ENCODE measurements around the gene ATOH7. TPM values are rescaled to one million over a fixed set of nuclear protein-coding genes. Genes with fewer than 3 reads are reported as not detected.
A peak's percentile ranks its signal among the peaks of the same experiment; 100 is the strongest.
"Not testable (repeated sequence)": the region's sequence is repeated elsewhere in the genome, so short reads cannot be mapped to it uniquely, and the experiment has no call there.

Gene ATOH7
- total RNA-seq, 1 donor from 2014 or later = not detected

DNA sequence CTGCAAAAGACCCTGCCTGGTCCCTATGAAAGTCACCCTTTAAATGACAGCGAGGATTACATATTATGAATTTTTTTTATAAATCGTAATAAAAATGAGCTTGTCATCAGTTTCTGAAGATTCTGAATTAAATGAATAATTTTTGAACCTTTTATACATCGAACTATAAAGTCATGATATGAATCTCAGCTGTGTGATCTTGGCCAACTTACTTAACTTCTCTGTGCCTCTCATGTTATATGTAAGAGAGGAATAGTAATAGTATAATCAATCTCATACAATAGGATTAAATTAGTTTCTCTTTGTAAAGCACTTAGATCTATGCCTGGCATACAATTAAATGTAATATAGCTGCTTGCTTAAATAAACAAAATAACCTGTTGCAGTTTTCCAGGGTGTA is 5.3 kb upstream of the ATOH7 start:
- DNase-seq (ENCODE audit: low spot score) = no peak

DNA sequence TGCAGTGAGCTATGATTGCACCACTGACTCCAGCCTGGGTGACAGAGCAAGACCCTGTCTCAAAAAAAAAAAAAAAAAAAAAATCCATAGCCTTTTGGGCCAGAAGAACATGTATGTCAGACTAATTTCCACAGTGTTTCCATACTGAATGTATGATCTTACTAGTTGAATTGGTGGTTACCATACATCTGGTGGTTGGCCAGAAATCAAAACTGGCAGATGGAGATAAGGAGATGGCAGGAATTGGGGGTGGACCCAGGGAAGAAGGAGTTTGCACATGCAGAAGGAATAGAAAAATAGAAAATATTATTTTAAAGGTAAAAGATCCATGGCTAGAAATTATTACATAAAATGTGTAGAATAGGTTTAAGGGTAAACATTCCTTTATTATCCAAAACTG is 3.7 kb upstream of the ATOH7 start:
- no peak for DNase-seq (ENCODE audit: low spot score)

DNA sequence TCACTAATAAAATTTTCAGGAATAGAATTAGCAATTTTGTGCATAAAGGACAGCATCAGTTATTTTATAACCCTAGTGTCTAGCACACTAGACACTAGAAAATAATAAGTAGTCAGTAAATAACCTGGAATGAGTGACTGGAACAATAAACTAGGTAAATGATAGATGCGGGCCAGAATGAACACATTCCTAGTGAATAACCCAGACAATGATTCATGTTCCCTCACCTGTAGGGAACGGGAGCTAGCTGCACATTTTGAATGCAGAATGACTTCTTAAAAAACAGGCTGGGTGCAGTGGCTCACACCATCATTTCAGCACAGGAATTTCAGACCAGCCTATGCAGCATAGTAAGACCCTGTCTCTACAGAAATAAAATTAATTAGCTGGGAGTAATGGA is 3.2 kb upstream of the ATOH7 start:
- DNase-seq (ENCODE audit: low spot score) = no peak

GRCh38 chr10:68233046-68233445 is 1.1 kb upstream of the ATOH7 start:
- no peak for DNase-seq (ENCODE audit: low spot score)

- DNase-seq (ENCODE audit: low spot score) = peak; percentile 70
Observed at GRCh38 chr10:68231106-68231816, 652 bp downstream of the ATOH7 start.

DNA sequence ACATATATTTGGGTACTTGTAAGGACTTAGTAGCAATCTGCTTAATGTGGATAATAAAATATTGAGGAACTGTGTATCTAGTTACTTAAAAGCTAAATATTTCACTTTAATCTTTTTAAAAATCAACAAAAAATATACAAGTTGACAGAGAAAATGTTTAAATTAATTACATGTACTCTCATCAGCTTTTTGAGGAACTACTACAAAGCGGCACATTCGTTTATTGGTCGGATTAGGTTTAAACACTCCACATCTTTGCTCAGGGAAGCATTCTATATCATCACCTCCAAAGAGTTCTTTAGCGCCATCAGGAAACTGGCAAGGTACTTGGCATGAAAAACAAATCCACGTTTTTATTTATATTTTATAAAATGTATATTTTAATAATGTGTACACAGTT is 1.6 kb downstream of the ATOH7 start:
- DNase-seq (ENCODE audit: low spot score) = no peak

- no peak for DNase-seq (ENCODE audit: low spot score)
Observed at GRCh38 chr10:68224810-68225209, 7.1 kb downstream of the ATOH7 start.

GRCh38 chr10:68223535-68224165 is 8.3 kb downstream of the ATOH7 start:
- no peak for DNase-seq (ENCODE audit: low spot score)

DNA sequence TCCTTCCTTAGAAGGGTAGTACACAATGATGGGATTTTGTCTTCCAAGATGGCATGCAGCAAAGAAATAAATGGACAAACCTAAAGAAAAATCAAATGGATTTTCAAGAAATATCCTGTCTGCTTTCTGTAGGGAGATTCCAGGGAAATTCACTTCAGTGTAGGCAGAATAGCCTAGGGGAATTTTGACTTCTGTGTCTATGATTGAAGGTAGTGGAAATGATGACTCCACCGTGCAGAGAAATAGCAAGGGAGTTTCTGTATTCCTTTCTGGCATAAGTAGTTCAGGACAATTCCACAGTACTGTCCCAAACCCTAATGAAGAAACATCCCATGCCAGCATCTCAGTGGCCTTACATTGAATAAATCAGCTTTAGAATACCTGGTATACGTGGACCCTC is 9.5 kb downstream of the ATOH7 start:
- no peak for DNase-seq (ENCODE audit: low spot score)

GRCh38 chr10:68221196-68221595 is 10.7 kb downstream of the ATOH7 start:
- DNase-seq (ENCODE audit: low spot score) = no peak

DNA sequence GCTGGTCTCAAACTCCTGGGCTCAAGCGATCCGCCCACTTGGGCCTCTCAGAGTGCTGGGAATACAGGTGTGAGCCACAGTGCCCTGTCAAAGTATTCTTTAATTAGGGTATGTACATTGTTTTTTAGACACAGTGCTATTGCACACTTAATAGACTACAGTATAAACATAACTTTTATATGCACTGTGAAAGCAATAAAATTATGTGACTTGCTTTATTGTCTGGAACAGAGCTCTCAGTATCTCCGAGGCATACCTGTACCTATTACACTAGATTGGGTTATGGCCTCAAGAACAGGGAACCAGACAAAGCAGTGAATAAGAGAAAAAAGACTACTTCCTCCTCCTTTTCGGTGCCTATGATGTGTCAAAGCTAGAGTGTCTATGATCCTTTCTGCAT is 13.1 kb downstream of the ATOH7 start:
- DNase-seq (ENCODE audit: low spot score) = no peak

GRCh38 chr10:68212721-68213352 is 19.1 kb downstream of the ATOH7 start:
- DNase-seq (ENCODE audit: low spot score) = peak; percentile 30

DNA sequence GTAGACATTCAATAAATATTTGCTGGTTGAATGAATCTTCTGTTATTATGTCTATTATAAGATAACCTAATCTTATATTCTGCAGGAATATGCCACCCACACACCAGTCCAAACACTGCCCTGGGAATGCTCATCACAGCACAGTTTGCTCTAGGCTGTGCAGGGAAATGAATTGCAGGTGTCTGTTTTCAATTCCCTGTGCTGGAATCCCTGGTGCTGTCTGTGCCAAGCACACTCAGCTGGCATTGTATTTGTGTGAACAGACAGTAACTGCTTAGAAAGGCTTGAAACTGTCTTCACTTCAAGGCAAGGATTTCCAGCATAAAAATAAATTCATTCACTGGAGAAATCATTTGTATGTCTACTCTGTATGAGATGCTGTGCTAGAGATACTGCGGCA is 20.2 kb downstream of the ATOH7 start:
- no peak for DNase-seq (ENCODE audit: low spot score)

GRCh38 chr10:68208424-68209042 is 23.4 kb downstream of the ATOH7 start:
- DNase-seq (ENCODE audit: low spot score) = peak; percentile 58

DNA sequence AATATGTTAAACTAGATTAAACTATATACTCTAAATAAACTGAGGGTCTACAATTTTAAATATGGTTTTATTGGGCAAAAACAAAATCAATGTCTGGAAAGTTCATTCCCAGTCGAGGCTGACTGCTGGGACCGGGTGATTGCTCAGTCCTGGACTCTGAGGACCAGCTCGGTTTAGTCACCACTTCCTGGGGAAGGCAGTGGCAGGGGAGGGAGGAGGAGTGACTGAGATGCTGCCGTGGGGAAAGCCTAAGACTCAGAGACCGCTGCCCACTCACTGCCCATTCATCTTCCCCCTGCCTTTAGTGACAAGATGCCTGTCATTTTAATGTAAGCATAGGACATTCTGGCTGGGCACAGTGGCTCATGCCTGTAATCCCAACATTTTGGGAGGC is 29.0 kb downstream of the ATOH7 start:
- no peak for DNase-seq (ENCODE audit: low spot score)

DNA sequence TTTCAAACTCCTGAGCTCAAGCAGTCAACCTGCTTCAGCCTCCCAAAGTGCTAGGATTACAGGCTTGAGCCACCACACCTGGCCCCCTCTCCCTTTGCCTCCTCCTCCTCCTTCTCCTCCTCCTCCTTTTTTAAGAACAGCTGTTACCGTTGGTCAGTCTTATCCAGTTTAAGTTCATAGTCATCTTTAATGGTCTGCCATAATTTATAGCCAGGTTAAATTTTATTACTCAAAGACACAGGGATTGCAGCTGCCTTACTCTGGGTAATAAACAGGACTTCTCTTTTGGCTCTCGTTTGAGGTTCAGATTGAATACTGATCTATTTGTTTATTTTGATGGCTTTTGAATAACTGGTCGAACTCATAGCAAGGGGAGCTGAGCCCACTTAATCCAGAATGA is 35.2 kb downstream of the ATOH7 start:
- DNase-seq (ENCODE audit: low spot score) = no peak

- not testable (repeated sequence) for DNase-seq (ENCODE audit: low spot score)
Observed at GRCh38 chr10:68195776-68196175, 36.1 kb downstream of the ATOH7 start.

DNA sequence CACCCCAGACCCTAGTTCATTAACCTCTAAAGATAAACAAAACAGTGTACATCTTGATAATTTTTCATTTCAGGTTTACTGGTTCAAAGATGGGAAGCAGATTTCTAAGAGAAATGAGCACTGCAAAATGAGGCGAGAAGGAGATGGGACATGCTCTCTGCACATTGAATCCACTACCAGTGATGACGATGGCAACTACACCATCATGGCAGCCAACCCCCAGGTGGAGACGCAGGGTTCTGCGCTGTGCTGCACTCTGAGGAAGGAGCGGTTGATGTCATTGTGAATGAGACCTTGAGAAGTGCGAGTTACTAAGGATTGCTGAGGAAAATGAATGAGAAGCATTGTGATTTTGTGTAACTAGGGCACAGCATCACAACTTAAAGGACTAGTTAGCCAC is 37.6 kb downstream of the ATOH7 start:
- DNase-seq (ENCODE audit: low spot score) = no peak

DNA sequence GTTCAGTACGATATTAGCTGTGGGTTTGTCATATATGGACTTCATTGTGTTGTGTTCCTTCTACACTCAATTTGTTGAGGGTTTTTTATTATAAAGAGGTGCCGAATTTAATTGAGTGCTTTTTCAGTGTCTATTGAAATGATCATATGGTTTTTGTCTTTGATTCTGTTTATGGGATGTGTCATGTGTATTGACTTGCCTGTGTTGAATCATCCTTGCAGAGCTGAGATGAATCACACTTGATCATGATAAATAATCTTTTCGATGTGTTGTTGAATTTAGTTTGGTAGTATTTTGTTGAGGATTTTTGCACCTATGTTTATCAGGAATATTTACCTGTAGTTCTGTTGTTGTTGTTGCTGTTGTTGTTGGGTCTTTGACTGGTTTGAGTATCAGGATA is 39.8 kb downstream of the ATOH7 start:
- no peak for DNase-seq (ENCODE audit: low spot score)

GRCh38 chr10:68188835-68189234 is 43.1 kb downstream of the ATOH7 start:
- DNase-seq (ENCODE audit: low spot score) = no peak

- no peak for DNase-seq (ENCODE audit: low spot score)
Observed at GRCh38 chr10:68185085-68185484, 46.8 kb downstream of the ATOH7 start.

- no peak for DNase-seq (ENCODE audit: low spot score)
Observed at GRCh38 chr10:68184546-68184945, 47.4 kb downstream of the ATOH7 start.
